Measurements from ENCODE around the gene PASD1. TPM values are rescaled to one million over a fixed set of nuclear protein-coding genes. Genes with fewer than 3 reads are reported as not detected.

PASD1 gene
- total and polyA plus RNA-seq, 10 of the 15 experiments (the other 5 are each of a cell fraction or from before 2014, with no cell fraction given) = under 0.01 to 0.01 TPM; not detected in 8

DNA sequence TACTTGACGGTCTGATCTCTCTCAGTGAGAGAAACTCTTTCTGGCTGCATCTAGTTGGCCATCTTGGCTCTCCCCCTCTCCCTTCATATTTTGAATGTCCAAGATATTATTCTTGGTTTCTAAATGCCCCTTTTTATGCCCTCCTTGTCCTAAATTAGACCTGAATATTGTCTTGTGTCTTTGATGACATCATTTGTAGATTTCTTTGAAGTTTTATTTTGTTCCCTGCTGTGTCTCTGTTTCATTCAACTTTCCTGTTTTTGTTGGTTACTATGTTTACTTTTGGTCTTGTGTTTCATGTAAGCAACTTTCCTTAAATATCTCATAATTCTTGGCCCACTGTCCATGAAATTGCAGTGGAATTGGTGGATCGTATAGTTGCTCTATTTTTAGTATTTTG lies 46.1 kb upstream of the PASD1 start (continued):
- TF ChIP-seq MEF2B (IDR thresholded peaks at IDR 0.05; ENCODE audit: partially characterized antibody, poor library complexity, severe bottlenecking) (no peak), NR2C1 (IDR thresholded peaks at IDR 0.05) (no peak), IRF5 (IDR thresholded peaks at IDR 0.05; ENCODE audit: borderline replicate concordance) (no peak), TCF12 (IDR thresholded peaks at IDR 0.05; ENCODE audit: low read depth, low read length) (no peak), JUND (IDR thresholded peaks at IDR 0.05; ENCODE audit: low read depth, low read length) (no peak)
- TF ChIP-seq, protein P1, sequence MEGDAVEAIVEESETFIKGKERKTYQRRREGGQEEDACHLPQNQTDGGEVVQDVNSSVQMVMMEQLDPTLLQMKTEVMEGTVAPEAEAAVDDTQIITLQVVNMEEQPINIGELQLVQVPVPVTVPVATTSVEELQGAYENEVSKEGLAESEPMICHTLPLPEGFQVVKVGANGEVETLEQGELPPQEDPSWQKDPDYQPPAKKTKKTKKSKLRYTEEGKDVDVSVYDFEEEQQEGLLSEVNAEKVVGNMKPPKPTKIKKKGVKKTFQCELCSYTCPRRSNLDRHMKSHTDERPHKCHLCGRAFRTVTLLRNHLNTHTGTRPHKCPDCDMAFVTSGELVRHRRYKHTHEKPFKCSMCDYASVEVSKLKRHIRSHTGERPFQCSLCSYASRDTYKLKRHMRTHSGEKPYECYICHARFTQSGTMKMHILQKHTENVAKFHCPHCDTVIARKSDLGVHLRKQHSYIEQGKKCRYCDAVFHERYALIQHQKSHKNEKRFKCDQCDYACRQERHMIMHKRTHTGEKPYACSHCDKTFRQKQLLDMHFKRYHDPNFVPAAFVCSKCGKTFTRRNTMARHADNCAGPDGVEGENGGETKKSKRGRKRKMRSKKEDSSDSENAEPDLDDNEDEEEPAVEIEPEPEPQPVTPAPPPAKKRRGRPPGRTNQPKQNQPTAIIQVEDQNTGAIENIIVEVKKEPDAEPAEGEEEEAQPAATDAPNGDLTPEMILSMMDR (IDR thresholded peaks at IDR 0.05 in 2 of 3, conservative IDR thresholded peaks at IDR 0.05 in 1 of 3; ENCODE audit: control insufficient read depth in 2 of 3, extremely low read depth in 1 of 3, insufficient read depth in 1 of 3, low read depth in 3 of 3, low read length in 3 of 3) = no peak

DNA sequence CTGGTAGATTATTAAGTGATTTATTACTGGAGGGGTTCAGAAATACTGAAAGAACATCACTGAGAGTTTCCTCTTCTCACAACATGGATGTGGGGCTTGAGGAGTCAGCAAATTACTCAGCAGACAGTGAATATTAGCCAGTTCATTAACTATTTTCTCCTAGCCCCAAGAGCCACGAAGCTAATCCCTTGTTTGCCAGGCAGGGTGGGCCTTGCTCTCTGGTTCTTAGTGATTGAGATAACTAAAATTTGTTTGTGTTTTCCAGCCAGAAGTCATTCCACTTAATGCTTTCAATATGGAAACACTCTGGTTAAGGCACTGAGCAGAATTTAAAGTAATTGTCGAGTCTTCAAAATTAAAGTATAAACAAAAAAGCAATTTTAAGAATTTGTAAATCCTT lies 40.1 kb upstream of the PASD1 start:
- no peak for FAIRE-seq
- WGBS (ENCODE audit: insufficient coverage, insufficient replicate concordance, low lambda C conversion rate, missing lambda C conversion rate) = 12% methylated on average over 2 of the region's 2 CpGs
- no peak for ATAC-seq

More for the DNA sequence above, 40.1 kb upstream of the PASD1 start:
- H3K4me3 ChIP-seq = no peak overlapping the region
- POLR2A ChIA-PET = no interaction called here
- H3K4me2 ChIP-seq (ENCODE audit: control insufficient read depth, insufficient read depth) = no peak overlapping the region
- SMC1A ChIA-PET (ENCODE audit: uncharacterized antibody, unreplicated experiment) = no interaction called here
- in situ Hi-C loops (cut with MboI) (no loop called here), intact Hi-C loops (cut with micrococcal nuclease; ENCODE audit: unreplicated experiment) (no loop called here)
- H3K27ac ChIP-seq (ENCODE audit: control insufficient read depth, insufficient read depth) = no peak overlapping the region
- no peaks in the 10 kb centered on the region for H4K20me1 ChIP-seq (ENCODE audit: control insufficient read depth, insufficient read depth)
- CTCF ChIA-PET = no interaction called here
- no peaks in the 10 kb centered on the region for H3K27me3 ChIP-seq (replicated peaks in 1 of 2; ENCODE audit: control insufficient read depth in 2 of 2, insufficient read depth in 2 of 2, low read length in 1 of 2)
- no peaks in the 10 kb centered on the region for H3K4me1 ChIP-seq (ENCODE audit: control insufficient read depth, insufficient read depth, low read length)
- no peaks in the 10 kb centered on the region for H3K36me3 ChIP-seq (ENCODE audit: control insufficient read depth in 2 of 2, insufficient read depth in 2 of 2, low read length in 1 of 2)
- BruUV-seq (replicated peaks) = no TSS peak
- no peak overlapping the region for H2AFZ ChIP-seq (ENCODE audit: control insufficient read depth, low read depth, low read length)
- TF ChIP-seq E2F8 (IDR thresholded peaks at IDR 0.05; ENCODE audit: low read depth, partially characterized antibody) = no peak
- TF ChIP-seq SRF (IDR thresholded peaks at IDR 0.05; ENCODE audit: low read depth in 2 of 2, low read length in 2 of 2) = no peak
- TF ChIP-seq PRDM15 (CRISPR knock-in tag; IDR thresholded peaks at IDR 0.05) = no peak
- TF ChIP-seq GATAD2B (conservative IDR thresholded peaks at IDR 0.05; ENCODE audit: low read depth) = no peak
- no peak for TF ChIP-seq JUND (IDR thresholded peaks at IDR 0.05; ENCODE audit: low read depth, low read length)
- no peak for TF ChIP-seq MTA3 (IDR thresholded peaks at IDR 0.05; ENCODE audit: borderline replicate concordance, low read length)
- no peak for DNase-seq (ENCODE audit: low read depth, low spot score)
- no peaks in the 10 kb centered on the region for H3K79me2 ChIP-seq (ENCODE audit: control insufficient read depth, insufficient read depth, low read length)
- no peaks in the 10 kb centered on the region for H3K9me3 ChIP-seq (replicated peaks; ENCODE audit: control insufficient read depth, insufficient read depth, low read length)
- no peak overlapping the region for H3K9ac ChIP-seq (ENCODE audit: control insufficient read depth, insufficient read depth, low read length)
- RAD21 ChIA-PET (ENCODE audit: unreplicated experiment) = no interaction called here
